Stomach (tissue), 9 donors: ENCODE measurements around the gene BAIAP2L2. TPM values are rescaled to one million over a fixed set of nuclear protein-coding genes. Genes with fewer than 3 reads are reported as not detected.

Experiments
- DNase-seq, 2 donors: peaks; one replicate each; pipeline versions ENCODE4 v3.0.0 to v3.0.0-alpha.2; 2013 to 2019
- H3K27ac ChIP-seq, 5 donors: fragments of 200-600 bp in 4 of 5; sonication (generic) in 4 of 5; one replicate each; pipeline ENCODE4 v1.5.1; 2013 to 2019; ENCODE audit warnings: mild to moderate bottlenecking in 1 of 5, moderate library complexity in 1 of 5
- H3K27me3 ChIP-seq, 3 donors: fragments of 200-600 bp; sonication (generic); one replicate each; pipeline ENCODE4 v1.5.1; 2017 to 2019; ENCODE audit warnings: mixed run types in 1 of 3
- H3K36me3 ChIP-seq, 4 donors: fragments of 200-600 bp; sonication (generic); 1 replicate in 3 of 4; 2 replicates in 1 of 4; pipeline ENCODE4 v1.5.1; 2016 to 2019
- H3K4me1 ChIP-seq, 4 donors: fragments of 200-600 bp; sonication (generic); one replicate each; pipeline ENCODE4 v1.5.1; 2016 to 2019
- H3K4me3 ChIP-seq, 4 donors: fragments of 200-600 bp; sonication (generic) in 3 of 4; one replicate each; pipeline ENCODE4 v1.5.1; 2016 to 2019; ENCODE audit warnings: mild to moderate bottlenecking in 1 of 4
- H3K9me3 ChIP-seq, 4 donors: fragments of 200-600 bp; sonication (generic); one replicate each; pipeline ENCODE4 v1.5.1; 2016 to 2019
- CTCF ChIP-seq, 7 experiments: fragments of 450-650 bp in 4 of 7; fragments of 200-600 bp in 3 of 7; sonication (generic) in 3 of 7; IDR thresholded peaks; one replicate each; pipeline ENCODE4 v1.5.1; 2016 to 2019; ENCODE audit warnings: antibody characterized with exemption in 7 of 7, control low read depth in 2 of 7, mild to moderate bottlenecking in 1 of 7
- EP300 ChIP-seq: sonication (generic); formaldehyde crosslinking; IDR thresholded peaks from one replicate; pipeline ENCODE4 v1.6.1; 2017; ENCODE audit warnings: antibody characterized with exemption
- POLR2A ChIP-seq, 4 donors: fragments of 450-650 bp; IDR thresholded peaks; one replicate each; pipeline ENCODE4 v1.6.1; 2016; ENCODE audit warnings: antibody characterized with exemption in 4 of 4, control low read depth in 2 of 4, mild to moderate bottlenecking in 1 of 4, moderate library complexity in 1 of 4
- POLR2AphosphoS5 ChIP-seq, 3 donors: sonication (generic); formaldehyde crosslinking; IDR thresholded peaks; one replicate each; pipeline ENCODE4 v1.6.1; 2016; ENCODE audit warnings: antibody characterized with exemption in 3 of 3
- WGBS, 5 donors: extraction: QIAGEN DNeasy Blood & Tissue Kit in 3 of 5; methylation state at CpG; one replicate each; pipeline versions ENCODE4 v1.1.5 to v1.1.7; 2013 to 2018; 5-methylcytosine and 5-hydroxymethylcytosine counted together
- intact Hi-C: fragments of 100-400 bp; cut with DNase I; formaldehyde crosslinking; loops from one replicate; pipeline ENCODE4 v1.15.1; 2023; ENCODE audit warnings: low total_unique reads
- polyA plus RNA-seq, 3 donors: library from polyadenylated mRNA; stranded (reverse); fragments of 200-250 nt; gene quantifications; one replicate each; pipeline ENCODE4 v1.2.3, GENCODE V29; 2013
- total RNA-seq, 5 donors: library from RNA; depleted of rRNA; stranded (reverse); fragments of >200 nt; gene quantifications; one replicate each; pipeline versions ENCODE4 v1.1.0 to v1.2.3, GENCODE V29; 2014 to 2016
- donor health status: healthy with polysubstance abuse.
- donor health status: Bipolar disorder and iron deficiency.
- donor health status: healthy.

BAIAP2L2 gene
- total and polyA plus RNA-seq, 8 donors = 1.2 to 397 (median 5.4) TPM

GRCh38 chr22:38112381-38112780, 1.9 kb upstream of the BAIAP2L2 start:
- Histone ChIP-seq H3K27ac (peak overlapping the region in 2 of 5 donors; percentile 59 to 83), H3K9me3 (no peaks in the 10 kb centered on the region), H3K27me3 (no peaks in the 10 kb centered on the region), H3K4me3 (no peak overlapping the region), H3K36me3 (peaks cover 0 to 37% (median 9%) of the 10 kb centered on the region in 4 donors), H3K4me1 (peaks cover 9 to 55% (median 37%) of the 10 kb centered on the region in 4 donors)
- intact Hi-C loops = no loop called here
- TF ChIP-seq POLR2A (IDR thresholded peaks at IDR 0.05) (no peak), EP300 (no peak), CTCF (IDR thresholded peaks at IDR 0.05) (no peak), POLR2AphosphoS5 (IDR thresholded peaks at IDR 0.05) (no peak)
- 43 to 67% (median 55%) methylated on average over 5 to 22 of the region's 22 CpGs for WGBS, 5 donors
- peak in 1 of 2 donors; percentile 49 for DNase-seq

- Histone ChIP-seq H3K27me3 (no peaks in the 10 kb centered on the region), H3K36me3 (peaks cover 0 to 37% (median 9%) of the 10 kb centered on the region in 4 donors), H3K9me3 (no peaks in the 10 kb centered on the region), H3K4me1 (peaks cover 9 to 57% (median 37%) of the 10 kb centered on the region in 4 donors), H3K27ac (peak overlapping the region in 2 of 5 donors; percentile 59 to 83), H3K4me3 (no peak overlapping the region)
- WGBS, 5 donors = 32 to 74% (median 53%) methylated on average over 7 to 11 of the region's 11 CpGs
- TF ChIP-seq POLR2A (IDR thresholded peaks at IDR 0.05) (no peak), CTCF (IDR thresholded peaks at IDR 0.05) (no peak)
- DNase-seq = peak; percentile 42 to 53
- intact Hi-C loops = no loop called here
Measured at GRCh38 chr22:38111925-38112355, 1.5 kb upstream of the BAIAP2L2 start.

GRCh38 chr22:38110863-38111852, 674 bp upstream of the BAIAP2L2 start:
- Histone ChIP-seq H3K36me3 (peaks cover 0 to 37% (median 9%) of the 10 kb centered on the region in 4 donors), H3K27me3 (no peaks in the 10 kb centered on the region), H3K4me1 (peaks cover 9 to 57% (median 37%) of the 10 kb centered on the region in 4 donors), H3K9me3 (no peaks in the 10 kb centered on the region), H3K27ac (peak overlapping the region; percentile 28 to 83 (median 37)), H3K4me3 (peak overlapping the region in 1 of 4 donors; percentile 9)
- WGBS, 5 donors = 35 to 65% (median 48%) methylated on average over 12 to 30 of the region's 30 CpGs
- DNase-seq = peak; percentile 68 to 82
- TF ChIP-seq POLR2AphosphoS5 (IDR thresholded peaks at IDR 0.05) (no peak), CTCF (IDR thresholded peaks at IDR 0.05) (no peak), EP300 (no peak), POLR2A (IDR thresholded peaks at IDR 0.05) (no peak)
- intact Hi-C loops = no loop called here

- H3K4me3 ChIP-seq = no peak overlapping the region
- no peaks in the 10 kb centered on the region for H3K27me3 ChIP-seq
- intact Hi-C loops = no loop called here
- WGBS, 5 donors = 80 to 90% (median 86%) methylated on average over 10 to 22 of the region's 22 CpGs
- no peaks in the 10 kb centered on the region for H3K9me3 ChIP-seq
- peaks cover 0 to 33% (median 2%) of the 10 kb centered on the region in 4 donors for H3K36me3 ChIP-seq
- TF ChIP-seq POLR2A (IDR thresholded peaks at IDR 0.05) (no peak), CTCF (IDR thresholded peaks at IDR 0.05) (no peak), POLR2AphosphoS5 (IDR thresholded peaks at IDR 0.05) (no peak), EP300 (no peak)
- H3K4me1 ChIP-seq = peaks cover 9 to 53% (median 32%) of the 10 kb centered on the region in 4 donors
- DNase-seq = peak in 1 of 2 donors; percentile 59
- peak overlapping the region in 2 of 5 donors; percentile 2 to 13 for H3K27ac ChIP-seq
Measured at GRCh38 chr22:38109371-38110001, 998 bp downstream of the BAIAP2L2 start.
